T-helper 1 cell treated with Interleukin-12 subunit alpha and Interleukin-12 subunit beta and Interleukin-4 antibody, amounts not matched to agents 30 ng/mL and 1 ng/mL, for 36 hours (primary cell): ENCODE data around the gene ELMO3. TPM values are rescaled to one million over a fixed set of nuclear protein-coding genes. Genes with fewer than 3 reads are reported as not detected.

Source experiments
- intact Hi-C: fragments of 100-400 bp; cut with micrococcal nuclease; formaldehyde crosslinking; loops from one replicate; pipeline ENCODE4 v1.15.1; 2024
- total RNA-seq: library from RNA; stranded (reverse); gene quantifications from 2 replicates; pipeline ENCODE4 v1.2.3, GENCODE V29; 2022

The ELMO3 gene
- total RNA-seq, 1 donor from 2014 or later = 8.9 TPM

GRCh38 chr16:67210069-67210937, 11.4 kb downstream of the ELMO3 start:
- intact Hi-C loops = no loop called here

DNA sequence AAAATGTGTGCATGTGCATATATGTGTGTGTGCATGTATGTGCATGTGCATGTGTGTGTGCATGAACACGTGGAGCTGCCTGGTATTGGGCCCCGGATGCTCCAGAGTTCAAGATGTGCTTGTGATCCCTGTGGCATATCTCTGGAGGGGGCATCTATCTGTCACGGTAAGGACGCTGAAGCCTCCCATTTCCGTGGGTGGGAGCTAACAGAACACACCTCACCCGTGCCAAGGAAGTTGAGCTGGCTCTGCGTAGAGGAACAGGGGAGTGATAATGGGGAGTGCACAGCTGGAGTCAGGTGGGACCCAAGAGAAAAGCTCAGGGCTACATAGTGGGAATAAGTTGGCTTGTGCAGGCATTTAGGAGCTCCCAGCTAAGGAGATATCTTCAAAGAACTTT, 12.7 kb downstream of the ELMO3 start:
- intact Hi-C loops = no loop called here

DNA sequence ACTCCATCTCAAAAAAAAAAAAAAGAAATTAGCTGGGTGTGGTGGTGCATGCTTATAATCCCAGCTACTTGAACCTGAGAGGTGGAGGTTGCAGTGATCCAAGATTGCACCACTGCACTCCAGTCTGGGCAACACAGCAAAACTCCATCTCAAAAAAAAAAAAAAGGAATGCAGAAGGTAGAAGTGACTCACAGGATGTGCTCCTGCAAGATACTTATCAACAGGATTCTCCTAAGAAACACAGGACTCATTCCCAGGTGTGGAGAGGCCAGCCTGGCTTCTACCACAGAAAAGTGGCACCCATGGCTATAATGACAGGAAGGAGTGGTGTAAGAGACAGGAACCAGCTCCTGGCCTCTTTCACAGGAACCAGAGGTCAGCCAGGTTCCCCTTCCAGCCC, 13.8 kb downstream of the ELMO3 start:
- intact Hi-C loops = no loop called here

DNA sequence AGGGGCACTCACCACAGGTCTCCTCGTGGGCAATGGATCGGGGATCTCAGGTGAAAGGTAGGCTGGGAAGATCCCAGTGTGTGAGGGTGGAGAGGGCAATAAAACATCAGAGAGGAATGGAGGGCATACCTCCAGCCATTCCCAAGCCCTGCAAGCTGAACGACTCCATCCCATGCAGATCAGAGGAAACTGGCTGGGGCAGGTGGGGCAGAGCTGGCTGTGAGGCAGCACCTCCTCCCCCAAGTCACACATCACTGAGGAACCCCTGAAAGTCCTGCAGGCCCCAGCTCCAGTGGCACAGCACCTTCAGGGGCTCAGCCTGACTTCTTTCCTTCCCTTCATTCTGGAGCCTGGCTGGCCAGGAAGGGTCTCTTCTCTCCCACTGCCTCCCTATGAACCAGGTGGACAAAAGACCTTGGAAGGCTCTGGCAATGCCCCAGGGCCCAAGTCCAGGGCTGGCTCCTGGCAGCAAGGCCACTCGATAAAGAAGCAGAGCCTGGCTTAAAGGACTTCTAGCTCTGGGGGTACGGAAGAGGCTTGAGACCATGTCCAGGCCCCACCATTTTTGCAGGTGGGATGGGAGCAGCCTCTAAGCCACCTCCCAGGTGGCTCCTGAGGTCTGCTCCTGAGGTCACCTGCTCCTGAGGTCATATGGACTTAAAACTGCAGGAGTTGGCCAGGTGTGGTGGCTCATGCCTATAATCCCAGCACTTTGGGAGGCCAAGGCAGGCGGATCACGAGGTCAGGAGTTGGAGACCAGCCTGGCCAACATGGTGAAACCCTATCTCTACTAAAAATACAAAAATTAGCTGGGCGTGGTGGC, 14.5 kb downstream of the ELMO3 start:
- intact Hi-C loops = no loop called here

GRCh38 chr16:67215706-67216105, 16.8 kb downstream of the ELMO3 start:
- intact Hi-C loops = no loop called here

DNA sequence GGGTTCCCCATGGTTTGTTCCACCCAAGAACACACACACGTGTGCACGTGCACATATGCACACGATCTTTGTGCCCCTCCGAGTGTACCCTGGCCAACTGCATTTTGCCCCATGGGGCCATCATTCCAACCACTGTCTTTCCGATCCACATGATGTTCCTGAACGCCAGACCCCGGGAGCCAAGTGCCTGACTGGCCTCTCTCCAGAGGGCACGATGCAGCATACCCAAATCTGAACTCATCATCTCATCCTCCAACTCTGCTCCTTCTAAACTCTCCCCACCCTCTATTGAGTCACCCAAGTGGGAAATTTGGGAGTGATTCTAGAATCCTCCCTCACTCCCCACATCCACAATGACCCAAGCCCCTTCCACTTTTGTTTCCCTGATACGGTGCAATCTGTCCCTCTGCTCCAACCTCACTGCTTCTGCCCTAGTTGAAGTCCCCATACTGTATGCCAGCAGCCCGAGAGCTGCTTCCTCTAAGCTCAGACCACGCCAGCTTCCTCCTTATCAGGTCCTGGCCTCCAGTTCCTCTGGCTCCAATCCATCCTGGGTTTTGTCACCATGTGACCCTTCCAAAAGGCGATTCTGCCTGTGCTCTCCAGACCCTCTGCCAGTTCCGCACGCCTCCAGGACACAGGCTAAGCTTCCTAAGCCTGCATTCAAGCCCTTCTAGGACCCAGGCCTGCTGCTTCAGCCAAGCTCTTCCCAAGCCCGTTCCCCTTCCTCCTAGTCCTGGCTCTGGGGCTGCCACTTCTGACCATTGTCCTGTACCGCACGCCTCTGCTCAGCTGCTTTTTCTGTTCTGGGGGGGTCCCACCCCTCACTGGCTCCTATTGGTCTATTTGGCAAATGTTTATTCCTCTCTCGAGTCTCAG, 17.9 kb downstream of the ELMO3 start:
- intact Hi-C loops = no loop called here

DNA sequence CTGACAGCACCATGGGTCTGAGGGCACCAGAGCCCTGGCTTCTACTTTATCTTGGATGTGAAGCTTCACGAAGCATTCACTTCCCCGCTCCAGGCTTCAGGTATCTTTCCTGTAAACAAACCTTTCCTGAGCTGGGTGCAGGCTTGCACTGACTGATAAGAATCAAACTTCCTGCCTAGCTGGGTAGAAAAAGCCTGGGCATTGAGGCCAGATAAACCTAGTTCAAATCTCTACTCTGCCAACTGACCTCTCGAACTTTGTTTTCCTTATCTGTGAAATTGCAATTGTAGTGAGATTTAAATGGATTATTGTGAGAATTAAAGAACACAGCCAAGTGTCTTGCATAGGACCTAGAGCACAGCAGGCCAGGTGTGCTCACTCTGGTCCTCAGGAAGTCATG, 25.1 kb downstream of the ELMO3 start:
- intact Hi-C loops = no loop called here

DNA sequence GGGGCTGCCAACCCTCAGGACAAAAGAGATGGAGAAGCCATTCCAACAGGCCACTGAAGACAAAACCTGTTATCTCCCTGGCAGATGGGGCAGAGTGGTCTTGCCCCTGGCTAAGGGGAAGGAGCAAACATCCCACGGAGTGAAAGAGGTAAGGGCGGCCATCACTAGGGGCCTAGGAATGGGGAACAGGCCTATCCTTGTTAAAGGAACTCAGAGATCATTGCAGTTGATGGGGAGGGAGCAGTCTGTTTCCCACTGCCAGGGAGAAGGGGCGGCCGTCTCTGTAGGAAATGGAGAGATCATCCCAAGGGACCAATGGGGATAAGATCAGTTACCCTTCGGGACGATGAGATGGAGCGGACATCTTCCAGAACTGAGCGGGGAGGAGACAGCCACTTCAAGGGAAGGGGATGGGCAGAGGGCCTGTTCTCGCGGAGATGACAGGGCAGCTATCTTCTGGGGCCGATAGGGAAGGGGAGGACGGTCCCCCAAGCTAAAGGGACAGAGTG, 27.4 kb downstream of the ELMO3 start:
- intact Hi-C loops = loop anchor here (1.0 to 5.0 kb wide), 7 partner anchors 18 to 1616 kb away; partner anchors contain the start of genes GFOD2, MATCAP1, PHAF1 and PLEKHG4

DNA sequence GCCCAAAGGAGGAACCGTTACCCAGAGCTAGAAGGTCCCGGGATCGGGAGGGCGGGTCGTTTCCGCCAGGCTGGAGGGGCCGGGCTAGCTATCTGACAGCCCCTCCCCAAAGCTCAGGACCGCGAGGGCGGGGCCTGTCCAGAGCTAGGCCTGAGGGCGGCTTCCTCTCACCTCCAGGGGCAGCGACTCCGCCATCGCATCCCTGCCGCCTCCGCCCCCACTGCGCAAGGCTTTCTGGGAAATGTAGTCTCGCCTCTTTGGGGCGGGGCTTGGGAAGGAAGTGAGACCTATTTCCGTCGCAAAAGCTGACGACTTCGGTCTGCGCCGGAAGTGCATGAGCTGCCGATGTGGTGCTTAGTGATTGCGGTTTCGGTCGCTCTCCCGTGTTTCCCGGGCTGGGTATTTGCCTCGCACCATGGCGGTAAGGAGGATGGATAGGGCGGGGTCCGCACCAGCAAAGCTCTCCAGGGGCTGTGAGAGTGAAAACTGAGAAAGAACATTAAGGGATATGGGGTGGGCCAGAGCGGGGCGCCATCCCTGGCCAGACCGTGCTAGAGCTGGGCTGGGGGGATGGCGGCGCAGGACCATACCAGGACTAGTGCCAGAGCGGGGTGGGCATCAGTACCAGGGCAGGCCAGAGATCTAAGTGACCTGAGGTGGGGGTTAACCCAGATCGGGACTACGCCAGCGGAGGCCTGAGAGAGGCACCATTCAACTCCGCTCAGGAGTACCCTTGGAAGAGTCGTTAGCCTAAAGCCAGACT, 28.1 kb downstream of the ELMO3 start, which contains the start of gene TMEM208:
TMEM208 (plus strand) TSS at position 327 of the 763 bp plus-strand sequence; CDS start at position 416, 89 bp downstream.
- intact Hi-C loops = loop anchor here (1.0 to 5.0 kb wide), 13 partner anchors 9 to 1615 kb away; partner anchors contain the start of genes ACD, E2F4, FBXL8 and FHOD1

DNA sequence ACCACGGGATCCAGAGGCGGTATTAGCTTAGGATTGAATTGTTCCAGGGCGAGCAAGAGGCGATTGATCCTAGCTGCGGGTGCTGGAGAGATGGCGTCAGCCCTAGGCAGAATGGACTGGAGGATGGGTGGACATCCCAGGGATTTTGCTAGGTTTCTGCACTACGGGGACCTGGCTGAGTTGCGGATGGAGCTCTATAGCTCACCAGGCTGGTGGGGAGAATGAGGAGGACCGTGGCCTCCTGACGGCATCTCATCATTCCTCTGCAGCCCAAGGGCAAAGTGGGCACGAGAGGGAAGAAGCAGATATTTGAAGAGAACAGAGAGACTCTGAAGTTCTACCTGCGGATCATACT, 28.6 kb downstream of the ELMO3 start:
- intact Hi-C loops = loop anchor here (1.0 to 5.0 kb wide), 10 partner anchors 9 to 1615 kb away; partner anchors contain the start of genes ACD, E2F4, FBXL8 and FHOD1

DNA sequence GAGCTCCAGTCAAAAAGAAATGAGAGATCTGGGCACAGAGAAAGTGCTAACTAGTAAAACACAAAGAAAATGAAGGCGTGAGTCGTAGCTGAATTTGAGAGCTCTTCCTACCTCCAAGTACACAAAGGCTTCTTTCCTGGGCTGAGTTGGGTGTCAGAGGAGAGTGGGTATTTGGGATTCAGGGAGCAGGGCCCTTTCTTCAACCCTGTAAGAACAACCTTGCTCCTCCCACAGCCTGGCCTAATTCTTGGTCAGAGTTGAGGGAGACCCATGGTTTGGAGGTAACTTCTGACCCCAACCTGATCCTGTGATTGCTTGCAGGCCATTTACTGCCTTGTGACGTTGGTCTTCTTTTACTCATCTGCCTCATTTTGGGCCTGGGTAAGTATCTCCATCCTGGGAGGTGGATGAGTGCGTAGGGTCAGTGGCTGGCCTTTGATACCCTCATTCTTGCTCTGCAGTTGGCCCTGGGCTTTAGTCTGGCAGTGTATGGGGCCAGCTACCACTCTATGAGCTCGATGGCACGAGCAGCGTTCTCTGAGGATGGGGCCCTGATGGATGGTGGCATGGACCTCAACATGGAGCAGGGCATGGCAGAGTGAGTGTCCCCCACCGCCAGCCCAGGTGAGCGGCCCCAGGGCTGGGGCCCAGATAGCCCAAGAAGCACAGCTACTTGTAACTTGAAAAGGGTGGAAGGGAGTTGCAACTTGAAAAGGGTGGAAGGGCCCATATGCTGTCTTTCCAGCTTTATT, 29.3 kb downstream of the ELMO3 start:
- intact Hi-C loops = loop anchor here (5.0 kb wide), 2 partner anchors 614 to 1614 kb away; partner anchors contain the start of genes TANGO6 and THAP11

DNA sequence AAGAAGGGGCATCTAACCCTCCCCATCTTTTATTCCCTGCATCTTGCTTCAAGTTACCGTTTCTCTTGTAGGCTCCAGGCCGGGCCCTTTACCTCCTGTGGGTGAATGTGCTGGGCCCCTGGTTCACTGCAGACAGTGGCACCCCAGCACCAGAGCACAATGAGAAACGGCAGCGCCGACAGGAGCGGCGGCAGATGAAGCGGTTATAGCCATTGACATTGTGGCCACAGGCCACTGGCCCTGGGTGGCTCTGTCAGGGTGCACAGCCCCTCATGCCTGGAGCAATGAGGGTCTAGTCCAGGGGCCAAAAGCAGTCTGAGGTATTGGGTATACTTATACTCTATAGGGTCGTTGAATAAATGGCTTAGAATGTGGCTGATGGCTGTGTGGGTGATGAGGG, 30.0 kb downstream of the ELMO3 start:
- intact Hi-C loops = loop anchor here (5.0 kb wide), 2 partner anchors 613 to 1613 kb away; partner anchors contain the start of genes TANGO6 and THAP11

DNA sequence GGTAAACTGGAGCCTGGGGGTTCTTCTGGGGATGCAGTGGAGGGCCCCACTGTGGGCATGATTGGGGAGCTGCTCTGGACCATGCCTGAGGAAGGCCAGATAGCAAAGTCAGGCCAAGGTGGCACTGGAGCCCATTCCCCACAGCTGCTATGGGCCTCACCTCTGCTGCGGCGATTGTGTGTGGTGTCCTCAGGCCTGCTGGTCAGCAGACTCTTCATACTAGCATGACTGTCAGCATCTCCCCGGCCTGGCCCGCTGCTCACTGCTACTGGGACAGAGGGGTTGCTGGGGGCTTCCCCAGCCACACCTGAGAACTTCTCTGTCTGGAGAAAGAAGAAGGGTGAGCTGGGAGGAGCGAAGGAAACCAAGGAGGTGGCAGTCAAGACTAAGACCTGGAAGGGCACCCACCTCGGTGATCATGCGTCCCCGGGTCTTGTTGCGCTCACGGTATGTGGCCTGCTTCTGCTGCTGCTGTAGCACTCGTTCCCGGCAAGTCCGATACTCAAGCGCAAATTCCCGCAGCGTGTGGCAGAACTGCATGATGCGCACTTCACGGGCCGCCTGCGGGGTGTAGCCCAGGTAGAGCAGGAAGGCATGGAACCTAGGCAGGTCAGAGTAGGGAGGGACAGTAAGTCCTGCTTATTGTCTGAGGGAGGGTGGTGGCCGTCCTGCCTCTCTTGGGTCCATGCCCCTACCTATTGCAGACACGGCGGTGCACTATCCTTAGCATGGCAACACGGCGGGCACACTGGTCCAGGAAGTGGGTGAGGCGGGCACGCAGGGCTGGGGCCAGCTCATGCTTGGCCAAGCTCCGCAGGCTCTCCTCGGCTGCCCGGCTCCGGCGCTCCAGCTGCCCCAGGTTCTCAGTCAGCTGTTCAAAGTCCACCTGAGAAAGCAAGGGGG, 31.2 kb downstream of the ELMO3 start:
- intact Hi-C loops = loop anchor here (5.0 kb wide), 2 partner anchors 612 to 1612 kb away; partner anchors contain the start of genes TANGO6 and THAP11

DNA sequence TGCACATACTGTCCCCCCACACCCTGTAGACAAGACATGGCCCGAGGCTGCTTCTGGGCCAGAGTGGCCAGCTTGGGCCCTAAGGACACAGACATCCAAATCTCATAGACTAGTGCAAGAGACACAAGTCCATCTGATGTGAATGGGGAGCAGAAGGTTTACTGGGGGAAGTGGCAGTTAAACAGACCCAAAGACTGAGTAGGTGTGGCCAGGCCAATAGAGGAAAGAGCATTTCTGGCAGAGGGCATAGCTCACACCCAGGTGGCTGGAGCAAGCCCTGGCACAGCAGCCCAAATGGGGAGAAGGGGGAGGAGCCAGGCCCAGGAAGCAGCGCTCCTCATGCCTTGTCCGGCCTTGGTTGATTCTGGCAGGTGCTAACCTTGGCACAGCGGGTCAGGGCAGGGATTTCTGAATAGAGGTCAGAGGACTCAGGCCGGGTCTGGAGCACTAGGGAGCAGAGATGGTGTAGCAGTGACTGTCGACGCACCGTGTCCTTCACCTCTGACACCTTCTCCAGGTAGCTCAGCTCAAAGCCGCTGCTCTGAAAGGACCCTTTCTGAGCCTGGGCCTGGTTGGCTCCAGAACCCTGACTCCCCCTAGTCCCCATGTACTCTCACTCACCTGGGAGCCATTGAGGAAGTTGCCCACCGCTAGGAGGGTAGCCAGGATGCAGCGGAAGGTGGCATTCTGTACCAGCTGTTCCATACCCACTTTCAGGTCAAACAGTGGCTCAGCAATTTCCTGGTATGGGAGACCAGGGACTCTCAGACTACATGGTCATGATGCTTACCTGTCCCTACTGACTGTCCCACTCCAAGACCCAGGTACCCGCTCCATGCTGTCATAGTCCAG, 32.1 kb downstream of the ELMO3 start:
- intact Hi-C loops = no loop called here

DNA sequence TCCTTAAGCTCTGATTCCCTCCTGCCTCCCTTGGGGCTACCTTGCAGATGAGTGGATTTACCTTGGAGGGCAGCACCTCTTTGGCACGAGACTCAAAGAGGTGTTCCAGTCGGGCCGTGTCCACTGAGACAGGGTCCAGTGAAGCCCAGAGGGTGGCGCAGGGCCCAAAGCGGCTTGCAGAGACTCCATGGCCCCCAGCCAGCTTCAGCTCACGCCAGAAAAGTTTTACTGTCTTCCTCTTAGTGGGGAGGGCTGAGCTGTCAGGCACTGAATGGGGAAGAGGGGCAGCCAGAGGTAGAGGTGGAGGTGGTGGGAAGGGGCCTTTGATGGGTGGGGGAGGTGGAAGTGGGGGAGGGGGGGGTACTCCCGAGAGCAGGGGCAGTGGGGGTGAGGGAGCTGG, 34.7 kb downstream of the ELMO3 start:
- intact Hi-C loops = no loop called here

- intact Hi-C loops = no loop called here
Measured at GRCh38 chr16:67234180-67234597, 35.3 kb downstream of the ELMO3 start.
